GM19099 (cell line): ENCODE results near the gene CALCOCO1.

Experiments
- POLR2A ChIP-seq: IDR thresholded peaks from 3 replicates; pipeline ENCODE4 v1.6.1; 2011; ENCODE audit warnings: low read depth; ENCODE audit not compliant: insufficient read length; ENCODE audit errors: extremely low read depth

The CALCOCO1 gene

GRCh38 chr12:53744751-53745150 is 17.5 kb upstream of the CALCOCO1 start:
- no peak for TF ChIP-seq POLR2A

- TF ChIP-seq POLR2A: no peak
Observed at GRCh38 chr12:53744130-53744441, 16.8 kb upstream of the CALCOCO1 start.

GRCh38 chr12:53743266-53744129 is 16.2 kb upstream of the CALCOCO1 start:
- no peak for TF ChIP-seq POLR2A

- no peak for TF ChIP-seq POLR2A
Observed at GRCh38 chr12:53740130-53740491, 12.9 kb upstream of the CALCOCO1 start.

- TF ChIP-seq POLR2A: no peak
Observed at GRCh38 chr12:53739214-53740129, 12.2 kb upstream of the CALCOCO1 start.

- no peak for TF ChIP-seq POLR2A
Observed at GRCh38 chr12:53738406-53739213, 11.4 kb upstream of the CALCOCO1 start.

- TF ChIP-seq POLR2A: no peak
Observed at GRCh38 chr12:53737951-53738405, 10.7 kb upstream of the CALCOCO1 start.

GRCh38 chr12:53737093-53737808 is 10.0 kb upstream of the CALCOCO1 start:
- no peak for TF ChIP-seq POLR2A

GRCh38 chr12:53736592-53736991 is 9.3 kb upstream of the CALCOCO1 start:
- no peak for TF ChIP-seq POLR2A

GRCh38 chr12:53735556-53735955 is 8.3 kb upstream of the CALCOCO1 start:
- TF ChIP-seq POLR2A: no peak

GRCh38 chr12:53734425-53734824 is 7.2 kb upstream of the CALCOCO1 start:
- TF ChIP-seq POLR2A: no peak

GRCh38 chr12:53733807-53734200 is 6.6 kb upstream of the CALCOCO1 start:
- no peak for TF ChIP-seq POLR2A

- no peak for TF ChIP-seq POLR2A
Observed at GRCh38 chr12:53733051-53733806, 6.0 kb upstream of the CALCOCO1 start.

- no peak for TF ChIP-seq POLR2A
Observed at GRCh38 chr12:53729644-53730043, 2.4 kb upstream of the CALCOCO1 start.
